K562 (cell line): ENCODE measurements around the gene KCNK4. TPM values are rescaled to one million over a fixed set of nuclear protein-coding genes. Genes with fewer than 3 reads are reported as not detected.

Experiments used
- GTF2A2 ChIP-seq: IDR thresholded peaks from 2 replicates; pipeline ENCODE4 v1.6.1; 2016; ENCODE audit warnings: mild to moderate bottlenecking, missing genetic modification characterization, missing compliant biosample characterization
- MCM3 ChIP-seq: fragments of 450-650 bp; IDR thresholded peaks from 2 replicates; pipeline ENCODE4 v1.6.1; 2016
- NCOR1 ChIP-seq: fragments of 450-650 bp; IDR thresholded peaks from 2 replicates; pipeline ENCODE4 v1.6.1; 2016; ENCODE audit warnings: mild to moderate bottlenecking, moderate library complexity
- NUFIP1 ChIP-seq: fragments of 450-650 bp; IDR thresholded peaks from 2 replicates; pipeline ENCODE4 v1.6.1; 2018; ENCODE audit not compliant: partially characterized antibody
- SPI1 ChIP-seq: IDR thresholded peaks from 2 replicates; pipeline ENCODE4 v1.6.1; 2011; ENCODE audit warnings: low read depth, low read length, control low read depth, borderline replicate concordance
- SREBF1 ChIP-seq: fragments of 150-350 bp; IDR thresholded peaks from 2 replicates; pipeline ENCODE4 v1.6.1; 2014; ENCODE audit warnings: antibody characterized with exemption, low read depth, low read length, borderline replicate concordance
- STAG1 ChIP-seq: sonication (generic); formaldehyde crosslinking; IDR thresholded peaks from 2 replicates; pipeline ENCODE4 v1.5.0; 2020; ENCODE audit warnings: missing genetic modification reagents, borderline replicate concordance
- ZKSCAN8 ChIP-seq: fragments of 200-800 bp; sonication (Bioruptor generic); IDR thresholded peaks from 2 replicates; pipeline ENCODE4 v1.6.1; 2016; ENCODE audit warnings: missing genetic modification characterization, missing compliant biosample characterization
- ZNF431 ChIP-seq: sonication (generic); formaldehyde crosslinking; IDR thresholded peaks from 2 replicates; pipeline ENCODE4 v1.8.0; 2022; ENCODE audit warnings: mild to moderate bottlenecking, missing genetic modification reagents
- polyA plus RNA-seq, 8 experiments: library from polyadenylated mRNA; depleted of rRNA in 4 of 8; stranded (reverse) in 5 of 8; unstranded in 3 of 8; fragments of >200 nt; fragmentation: Nextera tagmentation in 2 of 8; fragmentation: Illumina TruSeq in 1 of 8; extraction: Ambion mirVana in 2 of 8; extraction: Trizol in 1 of 8; gene quantifications; 2 replicates each; pipeline versions ENCODE4 v1.2.1 to v1.2.3, GENCODE V29; 2011 to 2014; ENCODE audit warnings: inconsistent platforms in 1 of 8, missing spikeins in 1 of 8
- total RNA-seq, 7 experiments: library from RNA; depleted of rRNA in 6 of 7; stranded (reverse); fragments of >200 nt in 6 of 7; fragmentation: Illumina TruSeq in 2 of 7; extraction: Trizol in 2 of 7; gene quantifications; 2 replicates each; pipeline versions ENCODE4 v1.2.1 to v1.2.3, GENCODE V29; 2011 to 2021; ENCODE audit warnings: low replicate concordance in 1 of 7
- TF ChIP-seq, protein P1 (sequence below): fragments of 450-650 bp; formaldehyde crosslinking; IDR thresholded peaks from 2 replicates; pipeline ENCODE4 v1.4.0; 2022; ENCODE audit warnings: missing genetic modification characterization
- TF ChIP-seq, protein P2 (sequence below): sonication (generic); formaldehyde crosslinking; IDR thresholded peaks from 2 replicates; pipeline ENCODE4 v1.8.0; 2022; ENCODE audit warnings: missing genetic modification reagents, mild to moderate bottlenecking, borderline replicate concordance
- TF ChIP-seq, protein P3 (sequence below): fragments of 200-800 bp; sonication (Bioruptor generic); IDR thresholded peaks from 2 replicates; pipeline ENCODE4 v1.6.1; 2016; ENCODE audit warnings: missing genetic modification characterization, missing compliant biosample characterization
- TF ChIP-seq, protein P4 (sequence below): sonication (generic); formaldehyde crosslinking; IDR thresholded peaks from 2 replicates; pipeline ENCODE4 v1.8.1; 2023; ENCODE audit warnings: mild to moderate bottlenecking, missing genetic modification reagents
- TF ChIP-seq, protein P5 (sequence below), 2 experiments: fragments of 450-650 bp in 1 of 2; IDR thresholded peaks; 2 replicates each; pipeline ENCODE4 v1.6.1; 2011 to 2017; ENCODE audit warnings: low read depth in 2 of 2, antibody characterized with exemption in 1 of 2, borderline replicate concordance in 1 of 2, low read length in 1 of 2, mild to moderate bottlenecking in 1 of 2, mixed read lengths in 1 of 2; ENCODE audit not compliant: control insufficient read depth in 1 of 2

Gene KCNK4
- total and polyA plus RNA-seq, 9 of the 15 experiments (the other 6 are each of a cell fraction or from before 2014, with no cell fraction given), result not detected

DNA sequence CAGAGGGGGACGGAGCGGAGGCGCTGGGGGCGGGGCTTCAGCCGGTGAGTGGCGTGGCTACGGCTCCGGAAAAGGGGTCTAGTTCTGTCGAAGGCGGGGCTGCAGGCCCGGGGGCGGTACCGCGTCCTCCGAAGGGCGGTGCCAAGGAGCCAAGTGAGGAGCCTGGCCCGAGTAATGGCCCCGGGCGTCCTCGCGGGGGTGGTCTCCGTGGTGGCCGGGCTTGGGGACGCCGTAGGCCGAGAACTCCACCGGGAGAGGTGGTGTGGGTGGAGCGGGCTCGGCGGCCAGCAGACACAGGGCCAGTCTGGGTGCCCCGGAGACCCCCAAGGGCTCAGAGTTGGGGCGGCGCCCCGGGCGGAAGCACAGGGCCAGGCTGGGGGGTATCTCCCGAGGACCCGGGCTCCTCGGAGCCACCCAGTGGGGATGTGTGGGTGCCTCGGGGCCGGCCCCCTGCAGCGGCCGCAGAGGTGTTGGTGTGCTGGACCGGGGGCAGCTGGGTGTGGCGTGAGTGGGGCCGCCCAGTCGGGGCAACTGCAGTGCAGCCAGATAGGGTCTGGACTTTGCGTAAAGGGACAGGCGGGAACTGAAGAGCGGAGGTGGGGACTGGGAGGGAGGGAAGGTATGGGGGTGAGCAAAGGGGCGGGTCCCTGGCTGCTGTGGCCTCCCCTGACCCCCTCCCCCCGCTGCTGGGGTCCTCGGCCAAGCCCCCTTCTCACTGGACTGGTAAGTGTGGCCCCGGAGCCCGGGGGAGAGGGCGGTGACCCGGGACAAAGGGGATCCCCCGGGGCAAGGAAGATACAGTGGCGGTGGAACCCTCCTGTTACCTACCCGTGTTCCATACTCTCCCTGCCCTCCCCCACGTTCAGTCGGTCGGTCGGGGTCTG, 49.4 kb upstream of the KCNK4 start (continued):
- TF ChIP-seq, protein P1, sequence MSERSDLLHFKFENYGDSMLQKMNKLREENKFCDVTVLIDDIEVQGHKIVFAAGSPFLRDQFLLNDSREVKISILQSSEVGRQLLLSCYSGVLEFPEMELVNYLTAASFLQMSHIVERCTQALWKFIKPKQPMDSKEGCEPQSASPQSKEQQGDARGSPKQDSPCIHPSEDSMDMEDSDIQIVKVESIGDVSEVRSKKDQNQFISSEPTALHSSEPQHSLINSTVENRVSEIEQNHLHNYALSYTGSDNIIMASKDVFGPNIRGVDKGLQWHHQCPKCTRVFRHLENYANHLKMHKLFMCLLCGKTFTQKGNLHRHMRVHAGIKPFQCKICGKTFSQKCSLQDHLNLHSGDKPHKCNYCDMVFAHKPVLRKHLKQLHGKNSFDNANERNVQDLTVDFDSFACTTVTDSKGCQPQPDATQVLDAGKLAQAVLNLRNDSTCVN, result no peak
- TF ChIP-seq NUFIP1 (no peak), MCM3 (no peak), SPI1 (no peak), STAG1 (CRISPR knock-in tag) (no peak), ZKSCAN8 (no peak), GTF2A2 (no peak), NCOR1 (peak; percentile 50), ZNF431 (0 out of 2 replicates have a peak, but pooled peaks have one; percentile 21), SREBF1 (no peak)
- TF ChIP-seq, protein P2, sequence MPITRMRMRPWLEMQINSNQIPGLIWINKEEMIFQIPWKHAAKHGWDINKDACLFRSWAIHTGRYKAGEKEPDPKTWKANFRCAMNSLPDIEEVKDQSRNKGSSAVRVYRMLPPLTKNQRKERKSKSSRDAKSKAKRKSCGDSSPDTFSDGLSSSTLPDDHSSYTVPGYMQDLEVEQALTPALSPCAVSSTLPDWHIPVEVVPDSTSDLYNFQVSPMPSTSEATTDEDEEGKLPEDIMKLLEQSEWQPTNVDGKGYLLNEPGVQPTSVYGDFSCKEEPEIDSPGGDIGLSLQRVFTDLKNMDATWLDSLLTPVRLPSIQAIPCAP (CRISPR knock-in tag), result no peak
- TF ChIP-seq, protein P3, sequence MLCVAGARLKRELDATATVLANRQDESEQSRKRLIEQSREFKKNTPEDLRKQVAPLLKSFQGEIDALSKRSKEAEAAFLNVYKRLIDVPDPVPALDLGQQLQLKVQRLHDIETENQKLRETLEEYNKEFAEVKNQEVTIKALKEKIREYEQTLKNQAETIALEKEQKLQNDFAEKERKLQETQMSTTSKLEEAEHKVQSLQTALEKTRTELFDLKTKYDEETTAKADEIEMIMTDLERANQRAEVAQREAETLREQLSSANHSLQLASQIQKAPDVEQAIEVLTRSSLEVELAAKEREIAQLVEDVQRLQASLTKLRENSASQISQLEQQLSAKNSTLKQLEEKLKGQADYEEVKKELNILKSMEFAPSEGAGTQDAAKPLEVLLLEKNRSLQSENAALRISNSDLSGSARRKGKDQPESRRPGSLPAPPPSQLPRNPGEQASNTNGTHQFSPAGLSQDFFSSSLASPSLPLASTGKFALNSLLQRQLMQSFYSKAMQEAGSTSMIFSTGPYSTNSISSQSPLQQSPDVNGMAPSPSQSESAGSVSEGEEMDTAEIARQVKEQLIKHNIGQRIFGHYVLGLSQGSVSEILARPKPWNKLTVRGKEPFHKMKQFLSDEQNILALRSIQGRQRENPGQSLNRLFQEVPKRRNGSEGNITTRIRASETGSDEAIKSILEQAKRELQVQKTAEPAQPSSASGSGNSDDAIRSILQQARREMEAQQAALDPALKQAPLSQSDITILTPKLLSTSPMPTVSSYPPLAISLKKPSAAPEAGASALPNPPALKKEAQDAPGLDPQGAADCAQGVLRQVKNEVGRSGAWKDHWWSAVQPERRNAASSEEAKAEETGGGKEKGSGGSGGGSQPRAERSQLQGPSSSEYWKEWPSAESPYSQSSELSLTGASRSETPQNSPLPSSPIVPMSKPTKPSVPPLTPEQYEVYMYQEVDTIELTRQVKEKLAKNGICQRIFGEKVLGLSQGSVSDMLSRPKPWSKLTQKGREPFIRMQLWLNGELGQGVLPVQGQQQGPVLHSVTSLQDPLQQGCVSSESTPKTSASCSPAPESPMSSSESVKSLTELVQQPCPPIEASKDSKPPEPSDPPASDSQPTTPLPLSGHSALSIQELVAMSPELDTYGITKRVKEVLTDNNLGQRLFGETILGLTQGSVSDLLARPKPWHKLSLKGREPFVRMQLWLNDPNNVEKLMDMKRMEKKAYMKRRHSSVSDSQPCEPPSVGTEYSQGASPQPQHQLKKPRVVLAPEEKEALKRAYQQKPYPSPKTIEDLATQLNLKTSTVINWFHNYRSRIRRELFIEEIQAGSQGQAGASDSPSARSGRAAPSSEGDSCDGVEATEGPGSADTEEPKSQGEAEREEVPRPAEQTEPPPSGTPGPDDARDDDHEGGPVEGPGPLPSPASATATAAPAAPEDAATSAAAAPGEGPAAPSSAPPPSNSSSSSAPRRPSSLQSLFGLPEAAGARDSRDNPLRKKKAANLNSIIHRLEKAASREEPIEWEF (CRISPR knock-in tag), result no peak
- TF ChIP-seq, protein P4, sequence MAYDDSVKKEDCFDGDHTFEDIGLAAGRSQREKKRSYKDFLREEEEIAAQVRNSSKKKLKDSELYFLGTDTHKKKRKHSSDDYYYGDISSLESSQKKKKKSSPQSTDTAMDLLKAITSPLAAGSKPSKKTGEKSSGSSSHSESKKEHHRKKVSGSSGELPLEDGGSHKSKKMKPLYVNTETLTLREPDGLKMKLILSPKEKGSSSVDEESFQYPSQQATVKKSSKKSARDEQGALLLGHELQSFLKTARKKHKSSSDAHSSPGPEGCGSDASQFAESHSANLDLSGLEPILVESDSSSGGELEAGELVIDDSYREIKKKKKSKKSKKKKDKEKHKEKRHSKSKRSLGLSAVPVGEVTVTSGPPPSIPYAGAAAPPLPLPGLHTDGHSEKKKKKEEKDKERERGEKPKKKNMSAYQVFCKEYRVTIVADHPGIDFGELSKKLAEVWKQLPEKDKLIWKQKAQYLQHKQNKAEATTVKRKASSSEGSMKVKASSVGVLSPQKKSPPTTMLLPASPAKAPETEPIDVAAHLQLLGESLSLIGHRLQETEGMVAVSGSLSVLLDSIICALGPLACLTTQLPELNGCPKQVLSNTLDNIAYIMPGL, result peak; percentile 62; the same call in 1 of the 2 replicates
- TF ChIP-seq, protein P5, sequence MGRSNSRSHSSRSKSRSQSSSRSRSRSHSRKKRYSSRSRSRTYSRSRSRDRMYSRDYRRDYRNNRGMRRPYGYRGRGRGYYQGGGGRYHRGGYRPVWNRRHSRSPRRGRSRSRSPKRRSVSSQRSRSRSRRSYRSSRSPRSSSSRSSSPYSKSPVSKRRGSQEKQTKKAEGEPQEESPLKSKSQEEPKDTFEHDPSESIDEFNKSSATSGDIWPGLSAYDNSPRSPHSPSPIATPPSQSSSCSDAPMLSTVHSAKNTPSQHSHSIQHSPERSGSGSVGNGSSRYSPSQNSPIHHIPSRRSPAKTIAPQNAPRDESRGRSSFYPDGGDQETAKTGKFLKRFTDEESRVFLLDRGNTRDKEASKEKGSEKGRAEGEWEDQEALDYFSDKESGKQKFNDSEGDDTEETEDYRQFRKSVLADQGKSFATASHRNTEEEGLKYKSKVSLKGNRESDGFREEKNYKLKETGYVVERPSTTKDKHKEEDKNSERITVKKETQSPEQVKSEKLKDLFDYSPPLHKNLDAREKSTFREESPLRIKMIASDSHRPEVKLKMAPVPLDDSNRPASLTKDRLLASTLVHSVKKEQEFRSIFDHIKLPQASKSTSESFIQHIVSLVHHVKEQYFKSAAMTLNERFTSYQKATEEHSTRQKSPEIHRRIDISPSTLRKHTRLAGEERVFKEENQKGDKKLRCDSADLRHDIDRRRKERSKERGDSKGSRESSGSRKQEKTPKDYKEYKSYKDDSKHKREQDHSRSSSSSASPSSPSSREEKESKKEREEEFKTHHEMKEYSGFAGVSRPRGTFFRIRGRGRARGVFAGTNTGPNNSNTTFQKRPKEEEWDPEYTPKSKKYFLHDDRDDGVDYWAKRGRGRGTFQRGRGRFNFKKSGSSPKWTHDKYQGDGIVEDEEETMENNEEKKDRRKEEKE (IDR thresholded peaks at IDR 0.05; ENCODE audit: borderline replicate concordance in 1 of 2, control insufficient read depth in 1 of 2, low read depth in 2 of 2, low read length in 1 of 2), result no peak
